NCI-H446 (cell line): ENCODE data around the gene ANXA1.

Experiments
- DNase-seq, 2 experiments: peaks; one replicate each; lab custom pipeline; 2025; lab: John Stamatoyannopoulos, UW

ANXA1 gene

DNA sequence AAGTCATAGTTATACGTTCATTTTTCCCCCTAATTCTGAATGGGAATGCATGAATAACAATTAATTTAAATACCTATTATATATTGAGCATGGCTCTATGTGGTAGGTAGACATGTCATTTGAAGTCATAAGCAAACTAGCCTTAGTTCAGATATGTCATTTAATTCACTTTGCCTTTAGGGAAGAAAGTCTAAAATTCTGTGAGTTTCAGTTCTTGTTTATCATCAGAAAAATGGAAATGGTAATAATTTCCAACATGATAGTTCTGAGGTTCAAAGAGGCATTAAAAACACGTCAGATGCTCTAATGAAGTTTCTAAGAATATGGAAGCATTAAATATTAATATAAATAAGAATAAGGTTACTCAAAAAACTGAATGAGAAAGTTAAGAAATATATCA lies 13.1 kb upstream of the ANXA1 start:
- DNase-seq, result no peak

- no peak for DNase-seq
These were observed 10.4 kb upstream of the ANXA1 start for GRCh38 chr9:73141282-73141681.

- no peak for DNase-seq
These were observed 7.8 kb upstream of the ANXA1 start for GRCh38 chr9:73143711-73144328.

DNA sequence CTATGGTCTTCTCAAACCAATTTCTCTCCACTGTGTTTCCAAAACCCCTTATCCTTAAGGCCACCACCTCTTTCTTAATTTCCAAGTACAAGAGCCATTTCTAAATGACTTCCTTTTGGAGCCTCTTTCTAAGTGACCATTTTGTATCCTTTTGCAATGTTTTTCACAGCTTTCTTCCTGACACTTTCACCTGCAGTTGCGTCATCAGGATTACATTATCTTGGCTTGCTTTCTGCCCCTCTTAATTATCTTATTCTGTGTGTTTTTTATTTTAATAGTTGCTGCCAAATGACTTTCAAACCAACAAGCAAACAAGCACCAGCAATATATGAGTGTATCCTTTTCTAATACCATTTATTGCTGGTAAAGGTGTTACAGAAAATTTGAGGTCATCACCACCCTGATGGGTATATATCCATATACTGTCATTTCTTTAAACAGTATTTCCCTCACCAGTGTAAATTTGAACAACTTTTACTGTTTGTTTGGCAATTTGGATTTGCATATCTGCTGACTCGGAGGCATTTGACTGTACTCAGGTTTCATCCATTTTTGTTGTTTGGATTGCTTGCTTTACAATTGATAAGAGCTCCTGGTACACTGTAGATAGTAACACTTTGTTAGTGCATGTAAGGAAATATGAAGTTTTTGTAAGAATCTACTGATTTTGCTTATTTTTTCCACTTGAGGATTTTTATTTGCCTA lies 5.4 kb upstream of the ANXA1 start:
- no peak for DNase-seq

DNA sequence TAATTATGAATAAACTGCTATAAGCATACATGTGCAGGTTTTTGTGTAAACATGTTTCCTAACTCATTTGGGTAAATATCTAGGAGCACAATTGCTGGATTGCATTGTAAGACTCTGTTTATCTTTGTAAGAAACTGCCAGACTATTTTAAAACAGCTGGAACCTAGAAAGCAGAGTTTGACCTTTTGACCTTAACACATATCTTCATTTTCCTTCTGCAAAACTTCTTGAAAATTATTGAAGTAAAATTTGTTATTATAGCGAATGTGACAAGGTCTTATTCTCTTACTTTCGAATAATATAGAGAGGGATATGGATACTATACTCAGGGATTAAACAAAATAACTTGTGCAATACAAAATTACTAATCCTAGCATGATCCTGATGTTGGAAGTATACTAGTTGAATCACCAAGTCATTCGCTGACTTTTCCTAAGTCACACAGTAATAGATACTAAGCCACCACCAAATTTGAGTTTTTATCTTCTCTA lies 3.2 kb upstream of the ANXA1 start:
- no peak for DNase-seq

GRCh38 chr9:73149371-73150067 lies 2.1 kb upstream of the ANXA1 start:
- DNase-seq, result no peak

- DNase-seq, result no peak
These were observed 829 bp downstream of the ANXA1 start for GRCh38 chr9:73152543-73152844.

GRCh38 chr9:73152953-73153352 lies 1.3 kb downstream of the ANXA1 start:
- no peak for DNase-seq

DNA sequence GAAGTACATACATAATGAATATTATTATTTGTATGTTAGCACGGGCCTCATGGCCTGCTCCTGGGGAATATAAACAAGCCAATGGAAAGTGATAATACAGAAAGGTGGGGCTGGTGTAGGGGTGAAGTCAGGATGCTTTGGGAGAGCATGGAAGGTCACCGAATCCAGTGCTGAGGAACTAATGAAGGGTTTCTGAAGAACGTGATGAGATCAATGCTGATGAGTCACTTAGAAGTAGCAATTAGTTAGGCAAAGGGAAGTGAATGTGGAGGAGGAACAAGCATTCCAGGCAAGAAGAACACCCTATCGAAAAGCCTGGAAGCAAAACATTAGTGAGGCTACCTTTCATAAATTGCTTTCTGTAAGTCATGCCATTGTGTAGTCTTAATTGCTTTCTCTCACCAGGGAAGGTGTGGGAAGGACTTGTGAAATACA lies 2.1 kb downstream of the ANXA1 start:
- DNase-seq, result no peak

DNA sequence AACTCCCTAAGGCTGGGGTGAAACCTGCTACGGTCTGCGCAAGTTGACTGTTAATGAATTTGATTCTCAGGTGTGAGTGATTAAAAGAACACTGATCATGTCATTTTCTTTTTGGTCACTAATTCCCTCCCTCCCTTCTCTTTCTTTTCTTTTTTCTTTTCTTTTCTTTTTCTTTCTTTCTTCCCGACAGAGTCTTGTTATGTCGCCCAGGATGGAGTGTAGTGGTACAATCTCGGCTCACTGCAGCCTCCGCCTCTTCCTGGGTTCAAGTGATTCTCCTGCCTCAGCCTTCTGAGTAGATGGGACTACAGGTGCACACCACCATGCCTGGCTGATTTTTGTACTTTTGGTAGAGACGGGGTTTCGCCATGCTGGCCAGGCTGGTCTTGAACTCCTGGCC lies 2.6 kb downstream of the ANXA1 start:
- no peak for DNase-seq

DNA sequence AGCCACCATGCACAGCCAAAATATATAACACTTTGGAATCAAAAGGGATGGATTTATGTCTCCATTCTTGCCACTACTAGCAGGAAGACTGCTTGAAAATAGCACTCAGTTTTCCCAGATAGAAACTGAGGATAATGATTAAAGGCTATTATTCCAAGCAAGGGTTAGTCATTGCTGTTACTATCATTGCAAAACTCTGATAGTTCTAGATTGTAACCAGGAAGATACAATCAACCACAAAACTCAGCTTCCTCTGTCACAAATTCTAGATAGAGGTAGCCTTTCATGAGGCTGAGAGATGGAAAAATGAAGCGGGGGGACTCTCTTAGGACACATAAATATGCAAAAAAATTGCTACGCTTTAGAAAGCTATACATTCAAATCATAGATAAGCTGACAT lies 3.1 kb downstream of the ANXA1 start:
- no peak for DNase-seq

DNA sequence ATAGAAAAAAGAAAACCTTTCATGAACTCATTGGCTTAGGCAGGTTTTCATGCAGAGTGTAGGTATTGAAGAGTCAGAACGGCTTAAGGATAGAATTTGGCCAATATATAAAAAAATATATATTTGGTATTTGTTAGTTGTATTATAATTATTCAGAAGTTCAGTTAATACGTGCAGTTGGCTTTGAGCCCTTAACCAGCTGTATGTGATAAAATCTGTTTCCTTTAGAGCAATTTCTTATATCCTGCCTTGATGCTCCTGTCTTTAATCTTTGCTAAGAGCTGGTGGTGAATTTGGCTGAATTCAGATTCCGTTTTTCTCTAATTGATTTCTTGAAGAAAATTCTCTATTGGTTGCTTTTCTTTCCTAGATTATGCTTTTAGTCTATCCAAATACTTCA lies 3.7 kb downstream of the ANXA1 start:
- DNase-seq, result no peak

- DNase-seq, result no peak
These were observed 4.6 kb downstream of the ANXA1 start for GRCh38 chr9:73155968-73156864.

- no peak for DNase-seq
These were observed 5.2 kb downstream of the ANXA1 start for GRCh38 chr9:73156865-73157187.

- no peak for DNase-seq
These were observed 6.1 kb downstream of the ANXA1 start for GRCh38 chr9:73157811-73158210.

GRCh38 chr9:73158723-73159122 lies 7.1 kb downstream of the ANXA1 start:
- no peak for DNase-seq

- DNase-seq, result no peak
These were observed 9.2 kb downstream of the ANXA1 start for GRCh38 chr9:73160868-73161267.

- DNase-seq, result no peak
These were observed 11.5 kb downstream of the ANXA1 start for GRCh38 chr9:73162987-73163768.

DNA sequence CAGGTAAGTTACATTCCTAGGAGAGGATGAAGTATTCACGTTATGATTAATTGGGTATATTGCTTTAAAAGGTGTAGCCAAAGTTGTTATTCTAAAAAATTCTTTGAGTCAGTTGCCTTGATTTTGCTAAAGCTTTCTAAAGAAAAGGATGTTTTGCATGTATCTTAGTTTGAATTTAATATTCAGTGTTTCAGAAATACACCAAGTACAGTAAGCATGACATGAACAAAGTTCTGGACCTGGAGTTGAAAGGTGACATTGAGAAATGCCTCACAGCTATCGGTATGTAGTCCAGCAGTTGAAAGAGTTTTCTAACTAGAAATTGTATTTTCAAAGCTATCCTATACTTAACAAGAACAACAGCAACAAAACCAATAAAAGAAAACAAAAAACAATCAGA lies 14.2 kb downstream of the ANXA1 start:
- no peak for DNase-seq

DNA sequence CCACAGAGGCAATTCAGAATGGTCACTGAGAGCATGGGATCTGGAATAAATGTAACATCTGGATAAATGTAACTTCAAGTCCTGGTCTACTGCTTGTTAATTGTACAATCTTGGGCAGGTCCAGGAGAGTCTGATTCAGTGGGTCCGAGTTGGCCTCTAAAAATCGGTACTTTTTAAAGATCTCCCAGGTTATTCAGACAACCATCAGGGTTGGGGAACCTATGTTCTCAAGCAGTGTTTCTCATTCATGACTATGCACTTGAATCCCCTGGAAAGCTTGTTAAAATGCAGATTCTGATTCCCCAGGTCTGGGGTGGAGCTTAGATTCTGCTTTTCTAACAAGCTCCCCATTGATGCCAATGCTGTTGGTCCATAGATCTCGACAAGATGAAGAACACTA lies 14.8 kb downstream of the ANXA1 start:
- DNase-seq, result no peak

- no peak for DNase-seq
These were observed 15.9 kb downstream of the ANXA1 start for GRCh38 chr9:73167614-73168013.
